Stomach (tissue), 9 donors: ENCODE measurements around the gene TRPM4. TPM values are rescaled to one million over a fixed set of nuclear protein-coding genes. Genes with fewer than 3 reads are reported as not detected.

Experiments used
- DNase-seq, 2 donors: peaks; one replicate each; pipeline versions ENCODE4 v3.0.0 to v3.0.0-alpha.2; 2013 to 2019
- H3K27ac ChIP-seq, 5 donors: fragments of 200-600 bp in 4 of 5; sonication (generic) in 4 of 5; one replicate each; pipeline ENCODE4 v1.5.1; 2013 to 2019; ENCODE audit warnings: mild to moderate bottlenecking in 1 of 5, moderate library complexity in 1 of 5
- H3K27me3 ChIP-seq, 3 donors: fragments of 200-600 bp; sonication (generic); one replicate each; pipeline ENCODE4 v1.5.1; 2017 to 2019; ENCODE audit warnings: mixed run types in 1 of 3
- H3K36me3 ChIP-seq, 4 donors: fragments of 200-600 bp; sonication (generic); 1 replicate in 3 of 4; 2 replicates in 1 of 4; pipeline ENCODE4 v1.5.1; 2016 to 2019
- H3K4me1 ChIP-seq, 4 donors: fragments of 200-600 bp; sonication (generic); one replicate each; pipeline ENCODE4 v1.5.1; 2016 to 2019
- H3K4me3 ChIP-seq, 4 donors: fragments of 200-600 bp; sonication (generic) in 3 of 4; one replicate each; pipeline ENCODE4 v1.5.1; 2016 to 2019; ENCODE audit warnings: mild to moderate bottlenecking in 1 of 4
- H3K9me3 ChIP-seq, 4 donors: fragments of 200-600 bp; sonication (generic); one replicate each; pipeline ENCODE4 v1.5.1; 2016 to 2019
- EP300 ChIP-seq: sonication (generic); formaldehyde crosslinking; IDR thresholded peaks from one replicate; pipeline ENCODE4 v1.6.1; 2017; ENCODE audit warnings: antibody characterized with exemption
- POLR2A ChIP-seq, 4 donors: fragments of 450-650 bp; IDR thresholded peaks; one replicate each; pipeline ENCODE4 v1.6.1; 2016; ENCODE audit warnings: antibody characterized with exemption in 4 of 4, control low read depth in 2 of 4, mild to moderate bottlenecking in 1 of 4, moderate library complexity in 1 of 4
- POLR2AphosphoS5 ChIP-seq, 3 donors: sonication (generic); formaldehyde crosslinking; IDR thresholded peaks; one replicate each; pipeline ENCODE4 v1.6.1; 2016; ENCODE audit warnings: antibody characterized with exemption in 3 of 3
- WGBS, 5 donors: extraction: QIAGEN DNeasy Blood & Tissue Kit in 3 of 5; methylation state at CpG; one replicate each; pipeline versions ENCODE4 v1.1.5 to v1.1.7; 2013 to 2018; 5-methylcytosine and 5-hydroxymethylcytosine counted together
- intact Hi-C: fragments of 100-400 bp; cut with DNase I; formaldehyde crosslinking; loops from one replicate; pipeline ENCODE4 v1.15.1; 2023; ENCODE audit warnings: low total_unique reads
- polyA plus RNA-seq, 3 donors: library from polyadenylated mRNA; stranded (reverse); fragments of 200-250 nt; gene quantifications; one replicate each; pipeline ENCODE4 v1.2.3, GENCODE V29; 2013
- total RNA-seq, 5 donors: library from RNA; depleted of rRNA; stranded (reverse); fragments of >200 nt; gene quantifications; one replicate each; pipeline versions ENCODE4 v1.1.0 to v1.2.3, GENCODE V29; 2014 to 2016
- TF ChIP-seq, protein P1 (sequence below), 7 experiments: fragments of 450-650 bp in 4 of 7; fragments of 200-600 bp in 3 of 7; sonication (generic) in 3 of 7; IDR thresholded peaks; one replicate each; pipeline ENCODE4 v1.5.1; 2016 to 2019; ENCODE audit warnings: antibody characterized with exemption in 7 of 7, control low read depth in 2 of 7, mild to moderate bottlenecking in 1 of 7
- donor health status: healthy with polysubstance abuse.
- donor health status: Bipolar disorder and iron deficiency.
- donor health status: healthy.

The TRPM4 gene
- total and polyA plus RNA-seq, 8 donors = 11.8 to 1,449 (median 71.9) TPM

GRCh38 chr19:49231389-49231788 lies 73.8 kb downstream of the TRPM4 start:
- WGBS, 5 donors = 73 to 86% (median 81%) methylated on average over 7 of the region's 7 CpGs
- TF ChIP-seq EP300 = no peak
- no peak for TF ChIP-seq POLR2A (IDR thresholded peaks at IDR 0.05)
- TF ChIP-seq, protein P1, sequence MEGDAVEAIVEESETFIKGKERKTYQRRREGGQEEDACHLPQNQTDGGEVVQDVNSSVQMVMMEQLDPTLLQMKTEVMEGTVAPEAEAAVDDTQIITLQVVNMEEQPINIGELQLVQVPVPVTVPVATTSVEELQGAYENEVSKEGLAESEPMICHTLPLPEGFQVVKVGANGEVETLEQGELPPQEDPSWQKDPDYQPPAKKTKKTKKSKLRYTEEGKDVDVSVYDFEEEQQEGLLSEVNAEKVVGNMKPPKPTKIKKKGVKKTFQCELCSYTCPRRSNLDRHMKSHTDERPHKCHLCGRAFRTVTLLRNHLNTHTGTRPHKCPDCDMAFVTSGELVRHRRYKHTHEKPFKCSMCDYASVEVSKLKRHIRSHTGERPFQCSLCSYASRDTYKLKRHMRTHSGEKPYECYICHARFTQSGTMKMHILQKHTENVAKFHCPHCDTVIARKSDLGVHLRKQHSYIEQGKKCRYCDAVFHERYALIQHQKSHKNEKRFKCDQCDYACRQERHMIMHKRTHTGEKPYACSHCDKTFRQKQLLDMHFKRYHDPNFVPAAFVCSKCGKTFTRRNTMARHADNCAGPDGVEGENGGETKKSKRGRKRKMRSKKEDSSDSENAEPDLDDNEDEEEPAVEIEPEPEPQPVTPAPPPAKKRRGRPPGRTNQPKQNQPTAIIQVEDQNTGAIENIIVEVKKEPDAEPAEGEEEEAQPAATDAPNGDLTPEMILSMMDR (IDR thresholded peaks at IDR 0.05) = no peak
- TF ChIP-seq POLR2AphosphoS5 (IDR thresholded peaks at IDR 0.05) = no peak
- no peaks in the 10 kb centered on the region for H3K27me3 ChIP-seq
- no peak for DNase-seq
- intact Hi-C loops = no loop called here
- no peaks in the 10 kb centered on the region for H3K36me3 ChIP-seq
- no peak overlapping the region for H3K4me3 ChIP-seq
- no peaks in the 10 kb centered on the region for H3K4me1 ChIP-seq
- no peak overlapping the region for H3K27ac ChIP-seq
- no peaks in the 10 kb centered on the region for H3K9me3 ChIP-seq

DNA sequence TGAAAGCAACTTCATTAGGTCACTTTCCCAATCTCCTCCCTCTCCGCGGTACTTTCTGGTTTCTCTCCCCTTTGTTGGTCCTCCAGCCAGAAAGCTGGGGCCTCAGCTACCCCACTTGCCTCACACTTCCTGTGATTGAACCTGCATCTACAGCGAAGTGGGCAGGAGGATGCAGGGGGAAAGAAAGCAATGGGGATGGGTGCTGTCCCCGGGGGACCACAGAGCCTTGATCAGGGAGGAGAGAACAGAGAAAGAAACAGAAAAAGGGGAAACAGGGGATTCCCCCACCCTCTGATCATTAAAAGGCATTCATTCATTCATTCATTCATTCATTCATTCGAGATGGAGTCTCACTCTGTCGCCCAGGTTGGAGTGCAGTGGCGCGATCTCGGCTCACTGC lies 74.2 kb downstream of the TRPM4 start:
- Histone ChIP-seq H3K36me3 (no peaks in the 10 kb centered on the region), H3K9me3 (no peaks in the 10 kb centered on the region), H3K27me3 (no peaks in the 10 kb centered on the region), H3K27ac (no peak overlapping the region), H3K4me3 (no peak overlapping the region), H3K4me1 (no peaks in the 10 kb centered on the region)
- 80 to 85% (median 84%) methylated on average over 9 of the region's 9 CpGs for WGBS, 5 donors
- no peak for DNase-seq
- intact Hi-C loops = no loop called here
- TF ChIP-seq, protein P1 (IDR thresholded peaks at IDR 0.05) = no peak
- no peak for TF ChIP-seq EP300
- TF ChIP-seq POLR2AphosphoS5 (IDR thresholded peaks at IDR 0.05) = no peak
- TF ChIP-seq POLR2A (IDR thresholded peaks at IDR 0.05) = no peak

DNA sequence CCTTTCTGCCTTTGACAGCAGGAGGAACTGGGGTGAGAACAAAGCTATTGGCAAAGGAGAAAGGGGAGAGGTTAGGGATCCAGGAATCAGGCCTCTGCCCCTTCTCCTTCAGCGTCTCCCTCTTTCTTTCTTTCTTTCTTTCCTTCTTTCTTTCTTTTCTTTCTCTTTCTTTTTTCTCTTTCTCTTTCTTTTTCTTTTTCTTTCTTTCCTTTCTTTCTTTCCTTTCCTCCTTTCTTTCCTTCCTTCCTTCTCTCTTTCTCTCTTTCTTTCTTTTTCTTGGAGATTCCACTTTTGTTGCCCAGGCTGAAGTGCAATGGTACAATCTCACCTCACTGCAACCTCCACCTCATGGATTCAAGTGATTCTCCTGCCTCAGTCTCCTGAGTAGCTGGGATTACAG lies 75.6 kb downstream of the TRPM4 start:
- intact Hi-C loops = no loop called here
- H3K9me3 ChIP-seq = no peaks in the 10 kb centered on the region
- no peaks in the 10 kb centered on the region for H3K27me3 ChIP-seq
- 73 to 100% (median 86%) methylated on average over 1 of the region's 1 CpG for WGBS, 5 donors
- TF ChIP-seq POLR2A (IDR thresholded peaks at IDR 0.05) (no peak), EP300 (no peak), POLR2AphosphoS5 (IDR thresholded peaks at IDR 0.05) (no peak)
- TF ChIP-seq, protein P1 (IDR thresholded peaks at IDR 0.05) = no peak
- H3K4me3 ChIP-seq = no peak overlapping the region
- no peaks in the 10 kb centered on the region for H3K4me1 ChIP-seq
- no peak for DNase-seq
- H3K27ac ChIP-seq = no peak overlapping the region
- H3K36me3 ChIP-seq = no peaks in the 10 kb centered on the region

GRCh38 chr19:49241769-49242168 lies 84.2 kb downstream of the TRPM4 start:
- H3K4me3 ChIP-seq = no peak overlapping the region
- intact Hi-C loops = no loop called here
- TF ChIP-seq POLR2AphosphoS5 (IDR thresholded peaks at IDR 0.05) (no peak), POLR2A (IDR thresholded peaks at IDR 0.05) (no peak), EP300 (no peak)
- TF ChIP-seq, protein P1 (IDR thresholded peaks at IDR 0.05) = no peak
- H3K36me3 ChIP-seq = peaks cover 0 to 5% (median 0%) of the 10 kb centered on the region in 4 donors
- 70 to 84% (median 79%) methylated on average over 7 of the region's 7 CpGs for WGBS, 5 donors
- no peak for DNase-seq
- H3K9me3 ChIP-seq = no peaks in the 10 kb centered on the region
- H3K4me1 ChIP-seq = no peaks in the 10 kb centered on the region
- no peak overlapping the region for H3K27ac ChIP-seq
- no peaks in the 10 kb centered on the region for H3K27me3 ChIP-seq
